Skeletal muscle cell (primary cell): ENCODE measurements around the gene SGPP2.

ENCODE experiments used
- DNase-seq: peaks from one replicate; pipeline ENCODE4 v3.0.0-alpha.2; 2010; ENCODE audit warnings: low read depth
- H3K4me3 ChIP-seq: 2 replicates; pipeline ENCODE4 v1.5.1; 2011; ENCODE audit warnings: low read depth, mild to moderate bottlenecking, control low read depth, low read length, moderate library complexity

SGPP2 gene

GRCh38 chr2:222456479-222457077 is 32.2 kb downstream of the SGPP2 start:
- H3K4me3 ChIP-seq = no peak overlapping the region
- DNase-seq = no peak

- no peak for DNase-seq
- H3K4me3 ChIP-seq = no peak overlapping the region
Observed at GRCh38 chr2:222459983-222460382, 35.6 kb downstream of the SGPP2 start.

- no peak for DNase-seq
- no peak overlapping the region for H3K4me3 ChIP-seq
Observed at GRCh38 chr2:222465746-222466145, 41.4 kb downstream of the SGPP2 start.

GRCh38 chr2:222468346-222468745 is 44.0 kb downstream of the SGPP2 start:
- no peak for DNase-seq
- no peak overlapping the region for H3K4me3 ChIP-seq

GRCh38 chr2:222470802-222471468 is 46.6 kb downstream of the SGPP2 start:
- no peak for DNase-seq

GRCh38 chr2:222477962-222478608 is 53.7 kb downstream of the SGPP2 start:
- H3K4me3 ChIP-seq = no peak overlapping the region
- no peak for DNase-seq

More at GRCh38 chr2:222470802-222471468, 46.6 kb downstream of the SGPP2 start:
- H3K4me3 ChIP-seq = no peak overlapping the region

- H3K4me3 ChIP-seq = no peak overlapping the region
- DNase-seq = no peak
Observed at GRCh38 chr2:222479859-222480258, 55.5 kb downstream of the SGPP2 start.

- H3K4me3 ChIP-seq = no peak overlapping the region
- no peak for DNase-seq
Observed at GRCh38 chr2:222480497-222480896, 56.2 kb downstream of the SGPP2 start.

GRCh38 chr2:222481941-222482340 is 57.6 kb downstream of the SGPP2 start:
- no peak overlapping the region for H3K4me3 ChIP-seq
- DNase-seq = no peak

- no peak for DNase-seq
- no peak overlapping the region for H3K4me3 ChIP-seq
Observed at GRCh38 chr2:222483513-222484039, 59.2 kb downstream of the SGPP2 start.

GRCh38 chr2:222485367-222486211 is 61.2 kb downstream of the SGPP2 start:
- DNase-seq = no peak
- H3K4me3 ChIP-seq = no peak overlapping the region

- DNase-seq = no peak
- no peak overlapping the region for H3K4me3 ChIP-seq
Observed at GRCh38 chr2:222490131-222490530, 65.8 kb downstream of the SGPP2 start.

GRCh38 chr2:222492683-222493082 is 68.3 kb downstream of the SGPP2 start:
- H3K4me3 ChIP-seq = no peak overlapping the region
- no peak for DNase-seq

GRCh38 chr2:222494104-222494739 is 69.9 kb downstream of the SGPP2 start:
- no peak for DNase-seq

GRCh38 chr2:222495388-222495787 is 71.0 kb downstream of the SGPP2 start:
- DNase-seq = no peak
- no peak overlapping the region for H3K4me3 ChIP-seq

More at GRCh38 chr2:222494104-222494739, 69.9 kb downstream of the SGPP2 start:
- H3K4me3 ChIP-seq = no peak overlapping the region

- no peak for DNase-seq
- H3K4me3 ChIP-seq = no peak overlapping the region
Observed at GRCh38 chr2:222499226-222499625, 74.9 kb downstream of the SGPP2 start.

GRCh38 chr2:222504191-222504590 is 79.8 kb downstream of the SGPP2 start:
- no peak overlapping the region for H3K4me3 ChIP-seq
- DNase-seq = no peak

- no peak overlapping the region for H3K4me3 ChIP-seq
- DNase-seq = no peak
Observed at GRCh38 chr2:222504719-222505118, 80.4 kb downstream of the SGPP2 start.

GRCh38 chr2:222506230-222506935 is 82.0 kb downstream of the SGPP2 start:
- H3K4me3 ChIP-seq = no peak overlapping the region
- no peak for DNase-seq
